Trophoblast cell (in vitro differentiated cells and primary cell): ENCODE results near the gene MIS18BP1.

ENCODE experiments used
- DNase-seq, 2 donors: peaks; one replicate each; pipeline ENCODE4 v3.0.0-alpha.2; 2016
- H2AFZ ChIP-seq: 2 replicates; pipeline ENCODE4 v1.6.1; 2013; ENCODE audit warnings: low read length, moderate library complexity, mild to moderate bottlenecking; ENCODE audit not compliant: insufficient read depth, poor library complexity
- H2AK5ac ChIP-seq: 2 replicates; pipeline ENCODE4 v1.6.1; 2013; ENCODE audit warnings: mild to moderate bottlenecking, low read length
- H2BK120ac ChIP-seq: 2 replicates; pipeline ENCODE4 v1.6.1; 2013; ENCODE audit warnings: low read length, mild to moderate bottlenecking, moderate library complexity; ENCODE audit not compliant: insufficient read depth, poor library complexity
- H2BK12ac ChIP-seq: 2 replicates; pipeline ENCODE4 v1.6.1; 2013; ENCODE audit warnings: mild to moderate bottlenecking, low read length, moderate library complexity
- H2BK5ac ChIP-seq: 2 replicates; pipeline ENCODE4 v1.6.1; 2013; ENCODE audit warnings: low read length, low read depth, moderate library complexity, mild to moderate bottlenecking; ENCODE audit not compliant: poor library complexity
- H3K14ac ChIP-seq: 2 replicates; pipeline ENCODE4 v1.6.1; 2013; ENCODE audit warnings: mild to moderate bottlenecking, low read length
- H3K18ac ChIP-seq: 2 replicates; pipeline ENCODE4 v1.6.1; 2013; ENCODE audit warnings: mild to moderate bottlenecking, low read length
- H3K23ac ChIP-seq: 2 replicates; pipeline ENCODE4 v1.6.1; 2013; ENCODE audit warnings: low read length
- H3K27ac ChIP-seq: 2 replicates; pipeline ENCODE4 v1.5.1; 2013; ENCODE audit warnings: low read depth, mild to moderate bottlenecking, inconsistent platforms, low read length, moderate library complexity
- H3K27me3 ChIP-seq: 2 replicates; pipeline ENCODE4 v1.6.1; 2013; ENCODE audit warnings: inconsistent platforms, mild to moderate bottlenecking, low read length, moderate library complexity; ENCODE audit not compliant: insufficient read depth
- H3K36me3 ChIP-seq, 2 experiments: 1 replicate in 1 of 2; 2 replicates in 1 of 2; pipeline ENCODE4 v1.6.1; 2013; ENCODE audit warnings: low read length in 2 of 2, mild to moderate bottlenecking in 2 of 2, moderate library complexity in 1 of 2; ENCODE audit not compliant: insufficient read depth in 2 of 2, control insufficient read depth in 1 of 2
- H3K4ac ChIP-seq: 2 replicates; pipeline ENCODE4 v1.6.1; 2013; ENCODE audit warnings: low read depth, mild to moderate bottlenecking, low read length, moderate library complexity
- H3K4me1 ChIP-seq, 2 experiments: 1 replicate in 1 of 2; 2 replicates in 1 of 2; pipeline ENCODE4 v1.6.1; 2013; ENCODE audit warnings: low read length in 2 of 2, mild to moderate bottlenecking in 2 of 2, moderate library complexity in 1 of 2; ENCODE audit not compliant: insufficient read depth in 2 of 2, control insufficient read depth in 1 of 2
- H3K4me2 ChIP-seq: 2 replicates; pipeline ENCODE4 v1.6.1; 2013; ENCODE audit warnings: inconsistent platforms, mild to moderate bottlenecking, low read length, moderate library complexity
- H3K4me3 ChIP-seq: 2 replicates; pipeline ENCODE4 v1.5.1; 2013; ENCODE audit warnings: mild to moderate bottlenecking, low read depth, low read length, inconsistent platforms
- H3K79me1 ChIP-seq: one replicate; pipeline ENCODE4 v1.6.1; 2013; ENCODE audit warnings: low read length
- H3K79me2 ChIP-seq: 2 replicates; pipeline ENCODE4 v1.6.1; 2013; ENCODE audit warnings: low read length, mild to moderate bottlenecking; ENCODE audit not compliant: control insufficient read depth, insufficient read depth, poor library complexity
- H3K9ac ChIP-seq: 2 replicates; pipeline ENCODE4 v1.6.1; 2013; ENCODE audit warnings: mild to moderate bottlenecking, low read length
- H3K9me3 ChIP-seq: 2 replicates; pipeline ENCODE4 v1.6.1; 2013; ENCODE audit warnings: low read depth, mild to moderate bottlenecking, control low read depth, inconsistent platforms, low read length; ENCODE audit not compliant: insufficient read depth
- H4K12ac ChIP-seq: 2 replicates; pipeline ENCODE4 v1.6.1; 2013; ENCODE audit warnings: low read depth, mild to moderate bottlenecking, low read length, moderate library complexity
- H4K8ac ChIP-seq: 2 replicates; pipeline ENCODE4 v1.6.1; 2013; ENCODE audit warnings: low read depth, mild to moderate bottlenecking, low read length, moderate library complexity
- H4K91ac ChIP-seq: one replicate; pipeline ENCODE4 v1.6.1; 2013; ENCODE audit warnings: low read depth, mild to moderate bottlenecking, low read length, moderate library complexity
- WGBS: extraction: QIAGEN DNeasy Blood & Tissue Kit; methylation state at CpG from one replicate; pipeline ENCODE4 v1.1.7; 2013; ENCODE audit warnings: missing lambda C conversion rate; ENCODE audit not compliant: insufficient read length, insufficient coverage; ENCODE audit errors: extremely low coverage; 5-methylcytosine and 5-hydroxymethylcytosine counted together

MIS18BP1 gene

GRCh38 chr14:45199230-45199629 is 53.8 kb downstream of the MIS18BP1 start:
- no peak for DNase-seq
- Histone ChIP-seq H3K4me3 (no peak overlapping the region), H2BK5ac (no peak overlapping the region), H3K14ac (no peak overlapping the region), H3K27me3 (no peaks in the 10 kb centered on the region), H2AFZ (no peak overlapping the region), H3K4me1 (no peaks in the 10 kb centered on the region), H3K79me2 (no peaks in the 10 kb centered on the region), H2BK120ac (no peak overlapping the region), H3K36me3 (peaks cover 0 to 5% of the 10 kb centered on the region in 2 experiments), H4K91ac (no peak overlapping the region), H4K12ac (no peak overlapping the region), H3K4ac (no peak overlapping the region), H3K9ac (no peak overlapping the region), H2AK5ac (no peak overlapping the region), H3K79me1 (no peaks in the 10 kb centered on the region), H3K27ac (no peak overlapping the region), H2BK12ac (no peak overlapping the region), H4K8ac (no peak overlapping the region), H3K23ac (no peak overlapping the region), H3K9me3 (no peaks in the 10 kb centered on the region), H3K18ac (no peak overlapping the region), H3K4me2 (no peak overlapping the region)
- WGBS, result no CpG with 5 or more reads among the region's 1 CpG

GRCh38 chr14:45198551-45198950 is 54.5 kb downstream of the MIS18BP1 start:
- no peak overlapping the region for H3K27ac ChIP-seq
- H3K4me2 ChIP-seq, result no peak overlapping the region
- no peaks in the 10 kb centered on the region for H3K79me1 ChIP-seq
- no peak overlapping the region for H2BK5ac ChIP-seq
- no peak overlapping the region for H2AK5ac ChIP-seq
- H3K23ac ChIP-seq, result no peak overlapping the region
- no peak overlapping the region for H3K18ac ChIP-seq
- no peaks in the 10 kb centered on the region for H3K4me1 ChIP-seq
- no peak overlapping the region for H3K14ac ChIP-seq
- no peaks in the 10 kb centered on the region for H3K9me3 ChIP-seq
- no peak overlapping the region for H3K9ac ChIP-seq
- no peak overlapping the region for H4K91ac ChIP-seq
- no peak overlapping the region for H4K12ac ChIP-seq
- peaks cover 0 to 5% of the 10 kb centered on the region in 2 experiments for H3K36me3 ChIP-seq
- no peaks in the 10 kb centered on the region for H3K79me2 ChIP-seq
- H2AFZ ChIP-seq, result no peak overlapping the region
- no peak overlapping the region for H4K8ac ChIP-seq
- H3K4ac ChIP-seq, result no peak overlapping the region
- DNase-seq, result no peak
- H2BK12ac ChIP-seq, result no peak overlapping the region
- H3K4me3 ChIP-seq, result no peak overlapping the region
- no peak overlapping the region for H2BK120ac ChIP-seq
- H3K27me3 ChIP-seq, result no peaks in the 10 kb centered on the region
- WGBS, result no CpG with 5 or more reads among the region's 3 CpGs

GRCh38 chr14:45194964-45195363 is 58.0 kb downstream of the MIS18BP1 start:
- no peak overlapping the region for H3K9ac ChIP-seq
- no peak overlapping the region for H3K18ac ChIP-seq
- no peak overlapping the region for H2BK5ac ChIP-seq
- H2AK5ac ChIP-seq, result no peak overlapping the region
- H3K14ac ChIP-seq, result no peak overlapping the region
- H3K79me2 ChIP-seq, result no peaks in the 10 kb centered on the region
- H3K4me3 ChIP-seq, result no peak overlapping the region
- H3K4ac ChIP-seq, result no peak overlapping the region
- peak in 1 of 2 donors; percentile 25 for DNase-seq
- no peak overlapping the region for H3K23ac ChIP-seq
- H2AFZ ChIP-seq, result no peak overlapping the region
- no peak overlapping the region for H2BK120ac ChIP-seq
- H4K8ac ChIP-seq, result no peak overlapping the region
- no peak overlapping the region for H3K27ac ChIP-seq
- no peaks in the 10 kb centered on the region for H3K79me1 ChIP-seq
- no peak overlapping the region for H4K91ac ChIP-seq
- H4K12ac ChIP-seq, result no peak overlapping the region
- H3K4me2 ChIP-seq, result no peak overlapping the region
- no peak overlapping the region for H2BK12ac ChIP-seq
- H3K9me3 ChIP-seq, result no peaks in the 10 kb centered on the region
- no peaks in the 10 kb centered on the region for H3K36me3 ChIP-seq
- no CpG with 5 or more reads among the region's 4 CpGs for WGBS
- H3K4me1 ChIP-seq, result no peaks in the 10 kb centered on the region
- no peaks in the 10 kb centered on the region for H3K27me3 ChIP-seq

GRCh38 chr14:45185100-45185814 is 67.7 kb downstream of the MIS18BP1 start:
- Histone ChIP-seq H3K27me3 (no peaks in the 10 kb centered on the region), H3K18ac (no peak overlapping the region), H4K8ac (no peak overlapping the region), H4K12ac (no peak overlapping the region), H2AFZ (no peak overlapping the region), H2AK5ac (no peak overlapping the region), H3K4me2 (no peak overlapping the region), H3K4me3 (no peak overlapping the region), H3K4ac (no peak overlapping the region), H2BK12ac (no peak overlapping the region), H3K9ac (no peak overlapping the region), H3K27ac (no peak overlapping the region), H3K23ac (no peak overlapping the region), H2BK5ac (no peak overlapping the region), H3K9me3 (no peaks in the 10 kb centered on the region), H3K4me1 (no peaks in the 10 kb centered on the region), H2BK120ac (no peak overlapping the region), H3K14ac (no peak overlapping the region), H3K79me2 (no peaks in the 10 kb centered on the region), H3K36me3 (peaks cover 1 to 2% of the 10 kb centered on the region in 2 experiments), H3K79me1 (no peaks in the 10 kb centered on the region), H4K91ac (no peak overlapping the region)
- no CpG with 5 or more reads among the region's 2 CpGs for WGBS
- DNase-seq, result no peak
